T-helper 1 cell (primary cell): ENCODE measurements around the gene HS6ST1.
"Not testable (repeated sequence)": the region's sequence is repeated elsewhere in the genome, so short reads cannot be mapped to it uniquely, and the experiment has no call there.

Experiments used
- DNase-seq, 5 donors: peaks; one replicate each; pipeline ENCODE4 v3.0.0-alpha.2; 2012 to 2020

HS6ST1 gene

DNA sequence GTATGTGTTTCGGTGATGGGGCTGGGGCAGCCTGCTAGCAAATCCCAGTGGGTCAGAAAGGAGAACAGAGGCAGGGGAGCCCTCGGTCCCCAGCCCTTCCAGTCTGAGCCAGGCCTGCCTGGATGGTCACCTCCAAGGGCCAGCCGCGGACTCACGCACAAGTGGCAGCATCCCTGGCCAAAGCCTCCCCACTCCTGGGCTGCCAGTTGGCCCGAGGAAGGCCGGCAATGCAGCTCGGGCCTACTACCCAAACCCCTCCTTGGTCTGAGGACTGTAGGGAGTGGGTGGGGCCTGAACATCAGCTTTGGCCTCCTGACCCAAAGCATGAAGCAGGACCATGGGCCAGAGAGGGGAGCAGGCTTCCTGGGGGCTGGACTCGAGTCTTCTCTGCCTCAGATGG, 51.5 kb downstream of the HS6ST1 start:
- not testable (repeated sequence) for DNase-seq

DNA sequence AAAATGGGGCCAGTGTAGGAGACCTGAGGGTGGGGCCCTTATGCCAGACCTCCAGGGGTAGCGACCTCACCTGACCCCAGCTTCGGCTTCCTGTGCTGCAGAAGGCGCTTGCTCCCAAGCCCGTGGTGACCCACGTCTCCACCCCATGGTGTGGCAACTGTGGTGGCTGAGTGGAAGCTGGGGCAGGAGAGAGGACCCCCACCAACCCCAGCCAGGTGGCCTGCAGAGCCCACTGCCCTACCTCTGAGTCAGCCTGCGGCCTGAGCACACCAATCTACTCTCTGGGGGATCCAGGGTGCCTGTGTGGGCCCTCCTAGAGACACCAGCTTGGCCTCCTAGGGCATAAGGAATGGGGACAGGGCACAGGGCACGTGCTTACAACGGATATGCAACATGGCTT, 52.2 kb downstream of the HS6ST1 start:
- not testable (repeated sequence) for DNase-seq

DNA sequence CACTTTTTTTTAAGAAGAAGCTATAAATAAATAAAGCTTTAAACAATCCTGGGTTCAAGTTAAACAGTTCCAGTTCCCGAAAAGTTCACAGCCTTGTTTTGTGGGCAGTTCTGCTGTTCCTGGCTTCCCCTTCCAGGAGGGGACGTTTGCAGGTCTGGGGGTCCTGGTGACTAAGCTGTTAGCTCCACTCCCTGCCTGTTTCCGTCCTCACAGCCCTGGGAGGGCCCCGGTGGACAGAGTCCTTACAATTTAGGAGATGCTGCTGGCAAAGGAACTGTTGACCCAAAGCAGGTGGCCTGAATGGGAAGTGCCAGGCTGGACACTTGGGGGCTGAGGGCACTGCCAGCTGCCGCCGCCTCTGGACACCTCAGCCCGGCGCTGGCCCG, 53.1 kb downstream of the HS6ST1 start:
- not testable (repeated sequence) for DNase-seq

- DNase-seq = no peak
These were observed 53.6 kb downstream of the HS6ST1 start for GRCh38 chr2:128264881-128265607.

DNA sequence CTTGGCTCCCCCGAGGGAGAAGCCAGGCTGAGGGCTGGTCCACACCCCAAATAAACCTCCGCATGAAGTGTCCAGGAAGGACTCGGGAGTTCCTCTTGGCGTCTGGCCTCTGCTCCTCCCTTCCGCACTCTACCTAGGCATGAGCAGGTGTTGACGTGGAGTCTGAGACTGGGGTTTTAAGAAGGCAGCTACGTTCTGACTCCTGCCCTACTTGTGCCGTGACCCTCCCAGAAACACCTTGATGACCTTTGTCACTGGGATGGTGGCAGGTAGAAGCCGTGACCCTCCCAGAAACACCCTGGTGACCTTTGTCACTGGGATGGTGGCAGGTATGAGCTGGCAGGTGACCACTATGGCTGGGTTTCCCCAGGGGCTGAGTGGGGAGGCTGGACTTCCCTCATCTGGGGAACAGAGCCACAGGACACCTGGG, 54.8 kb downstream of the HS6ST1 start:
- no peak for DNase-seq

DNA sequence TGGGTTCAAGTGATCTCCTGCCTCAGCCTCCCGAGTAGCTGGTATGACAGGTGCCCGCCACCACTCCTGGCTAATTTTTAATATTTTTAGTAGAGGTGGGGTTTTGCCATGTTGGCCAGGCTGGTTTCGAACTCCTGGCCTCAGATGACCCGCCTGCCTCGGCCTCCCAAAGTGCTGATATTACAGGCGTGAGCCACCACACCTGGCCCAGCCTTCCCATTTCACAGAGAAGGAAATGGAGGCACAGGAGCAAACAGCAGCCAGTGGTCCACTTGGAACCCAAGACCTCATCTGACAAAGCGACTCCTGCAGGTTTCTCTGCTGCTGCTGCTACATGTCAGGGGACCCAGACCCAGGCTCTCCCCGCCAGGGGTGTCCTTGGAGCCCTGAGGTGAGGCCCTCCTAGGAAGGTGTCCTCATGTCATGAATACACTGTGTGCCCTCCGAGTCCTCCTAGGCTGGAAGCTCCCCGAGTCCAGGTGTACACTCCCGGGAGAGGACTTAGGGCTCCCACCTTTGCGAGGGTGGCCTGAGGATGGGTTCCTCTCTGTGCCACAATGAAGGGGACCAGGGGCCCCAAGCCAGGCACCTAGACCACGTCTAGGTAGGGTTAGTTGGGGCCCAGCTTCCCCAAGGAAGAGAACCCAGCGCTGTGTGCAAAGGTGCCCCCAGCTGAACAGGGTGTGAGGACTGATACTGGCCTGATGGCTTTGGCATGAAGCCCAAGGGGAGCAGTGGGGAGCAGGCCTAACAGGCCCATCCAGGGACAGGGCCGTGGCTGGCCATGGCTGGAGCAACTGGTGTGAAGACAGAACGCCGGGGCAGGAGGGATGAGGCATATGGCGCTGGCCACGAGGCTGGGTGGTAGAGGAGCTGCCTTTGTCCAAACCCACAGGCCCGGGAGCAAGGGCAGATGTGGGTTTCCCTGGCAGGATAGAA, 56.1 kb downstream of the HS6ST1 start:
- no peak for DNase-seq

DNA sequence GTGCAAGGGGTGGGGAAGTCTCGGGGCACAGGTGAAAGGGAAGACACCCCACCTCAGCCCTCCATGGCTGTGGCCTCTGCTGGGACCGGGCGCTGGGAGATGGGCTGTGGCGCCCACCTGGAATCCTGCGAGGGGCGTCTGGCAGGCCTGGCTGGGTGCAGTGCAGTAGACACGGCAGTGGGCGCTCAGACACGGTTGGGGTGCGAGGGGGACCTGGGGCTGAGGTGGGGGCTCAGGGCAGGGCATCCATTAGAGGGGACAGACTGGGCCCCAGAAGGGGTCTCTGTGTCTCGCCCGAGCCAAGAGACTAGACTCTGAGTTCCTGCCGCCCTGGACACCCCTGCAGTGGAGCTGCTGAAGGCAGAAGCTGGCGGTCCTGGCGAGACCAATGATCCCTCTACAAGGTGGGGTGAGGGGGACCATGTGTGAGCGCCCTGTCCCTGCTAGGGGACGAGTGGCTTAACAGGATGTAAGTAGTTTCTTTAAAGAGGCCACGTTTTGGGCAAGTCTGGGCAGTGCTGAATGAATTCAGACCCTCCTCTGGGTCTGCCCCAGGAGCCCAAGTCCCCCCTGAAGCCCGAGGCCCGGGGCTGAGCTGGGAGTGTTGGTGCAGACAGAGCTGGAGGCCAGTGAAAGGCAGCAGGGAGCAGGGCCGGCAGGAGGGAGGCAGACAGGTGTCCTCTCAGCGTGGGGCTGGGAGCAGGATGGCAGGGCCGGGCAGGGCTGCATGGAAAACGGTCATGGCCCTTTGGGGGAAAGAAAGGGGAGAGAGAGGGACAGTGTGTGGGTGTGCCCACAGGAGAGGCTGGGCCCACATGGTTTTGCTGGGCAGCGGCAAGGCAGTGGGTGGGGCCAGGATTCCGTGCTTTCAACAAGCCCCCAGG, 57.2 kb downstream of the HS6ST1 start:
- DNase-seq = no peak

- no peak for DNase-seq
These were observed 58.2 kb downstream of the HS6ST1 start for GRCh38 chr2:128260239-128261138.

DNA sequence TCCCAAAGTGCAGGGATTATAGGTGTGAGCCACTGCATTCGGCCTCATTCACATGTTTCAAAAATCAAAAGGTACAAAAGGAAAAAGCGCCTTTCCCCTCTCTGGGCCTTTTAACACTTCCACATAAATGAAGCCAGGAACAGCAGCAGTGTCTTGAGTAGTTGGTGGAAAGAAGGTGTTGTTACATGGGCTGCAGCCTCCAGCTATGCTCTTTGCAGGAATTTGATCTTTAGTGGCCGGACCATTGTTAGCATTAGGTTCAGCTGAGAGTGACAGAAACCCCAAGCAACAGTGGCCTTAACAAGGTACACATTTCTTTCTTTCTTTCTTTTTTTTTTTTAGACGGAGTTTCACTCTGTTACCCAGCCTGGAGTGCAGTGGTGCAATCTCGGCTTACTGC, 59.1 kb downstream of the HS6ST1 start:
- no peak for DNase-seq

GRCh38 chr2:128258218-128258617, 60.5 kb downstream of the HS6ST1 start:
- DNase-seq = no peak

- no peak for DNase-seq
These were observed 66.2 kb downstream of the HS6ST1 start for GRCh38 chr2:128252501-128252900.

DNA sequence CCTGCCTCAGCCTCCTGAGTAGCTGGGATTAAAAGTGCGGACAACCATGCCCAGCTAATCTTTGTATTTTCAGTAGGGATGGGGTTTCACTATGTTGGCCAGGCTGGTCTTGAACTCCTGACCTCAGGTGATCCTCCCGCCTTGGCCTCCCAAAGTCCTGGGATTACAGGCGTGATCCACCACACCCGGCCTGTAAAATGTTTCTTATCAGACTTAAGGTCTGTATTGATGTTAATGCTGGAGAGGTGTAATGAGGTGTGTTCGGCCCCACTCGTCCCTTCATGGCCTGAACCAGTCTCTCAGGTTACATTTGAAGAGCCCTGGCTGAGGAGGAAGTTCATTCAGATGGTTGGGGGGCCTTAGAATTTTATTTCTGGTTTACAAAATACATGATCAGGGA, 66.6 kb downstream of the HS6ST1 start:
- not testable (repeated sequence) for DNase-seq

GRCh38 chr2:128250229-128251025, 68.2 kb downstream of the HS6ST1 start:
- DNase-seq = no peak

- DNase-seq = no peak
These were observed 69.1 kb downstream of the HS6ST1 start for GRCh38 chr2:128249555-128249954.

DNA sequence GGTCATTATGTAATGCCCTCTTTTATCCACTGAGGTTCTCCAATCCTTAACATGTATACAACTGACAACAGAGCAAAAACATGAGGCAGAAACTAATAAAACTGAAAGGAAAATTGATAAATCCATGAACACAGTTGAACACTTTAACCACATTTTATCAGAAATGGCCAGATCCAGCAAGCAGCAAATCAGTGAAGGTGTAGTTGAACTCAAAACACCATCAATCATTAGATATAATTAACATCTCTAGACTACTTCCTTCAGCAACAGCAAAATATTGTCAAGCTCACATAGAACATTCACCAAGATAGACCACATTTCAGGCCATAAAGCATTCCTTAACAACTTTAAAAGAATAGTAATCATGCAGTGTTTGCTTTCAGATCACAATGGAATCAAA, 72.9 kb downstream of the HS6ST1 start:
- no peak for DNase-seq

DNA sequence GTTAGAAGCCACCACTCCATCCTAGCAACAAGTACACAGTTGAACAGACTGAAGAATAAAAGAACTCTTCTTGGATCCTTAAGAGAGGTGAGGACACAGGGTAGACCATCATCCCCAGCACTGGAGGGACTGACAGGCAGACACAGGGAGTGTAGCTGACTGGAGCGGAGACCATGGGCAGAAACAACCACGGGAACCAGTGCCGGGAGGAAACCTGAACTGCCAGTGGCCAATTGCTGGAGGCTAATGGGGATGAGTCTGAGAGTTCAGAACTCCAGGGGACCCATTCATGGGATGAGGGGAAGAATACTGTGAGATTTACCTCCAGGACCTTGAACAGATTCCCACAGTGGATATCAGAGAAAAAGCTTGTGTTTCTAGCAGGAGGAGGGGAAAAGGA, 76.8 kb downstream of the HS6ST1 start:
- DNase-seq = no peak

DNA sequence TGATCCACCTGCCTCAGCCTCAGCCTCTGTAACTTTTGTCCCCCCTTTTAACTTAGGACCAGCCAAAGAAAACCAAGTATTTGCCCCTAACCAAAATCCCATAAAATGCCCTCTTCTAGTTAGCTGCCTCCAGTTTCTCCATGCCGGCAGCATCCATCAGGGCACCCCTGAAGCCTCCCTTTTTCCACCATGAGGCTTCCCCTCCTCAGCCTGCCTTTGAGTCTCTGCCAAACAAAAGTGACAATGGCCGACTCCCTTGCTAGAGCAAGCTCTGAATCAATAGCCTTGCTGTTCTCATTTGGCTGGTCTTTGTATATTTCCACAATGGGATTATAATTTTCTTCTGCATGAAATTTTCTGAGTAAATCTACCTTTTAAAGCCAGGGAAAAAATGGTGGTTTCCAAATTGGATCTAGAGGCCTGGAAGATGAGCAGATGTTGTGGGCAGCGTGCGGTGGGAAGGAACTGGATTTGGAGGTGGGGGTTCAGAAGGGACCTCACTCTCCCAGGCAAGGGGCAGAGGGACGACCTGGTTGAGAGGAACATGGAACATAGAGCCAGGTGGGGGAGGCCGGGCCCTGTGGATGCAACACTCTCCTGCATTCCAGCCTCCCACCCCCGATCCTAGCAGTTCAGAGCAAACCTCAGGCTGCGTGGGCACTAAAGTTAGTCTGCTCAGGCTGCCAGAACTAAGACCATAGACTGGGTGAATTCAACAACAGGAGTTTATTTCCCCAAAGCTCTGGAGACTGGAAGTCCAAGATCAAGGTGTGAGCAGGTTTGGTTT, 80.6 kb downstream of the HS6ST1 start:
- DNase-seq = no peak

GRCh38 chr2:128237081-128237534, 81.6 kb downstream of the HS6ST1 start:
- DNase-seq = no peak

GRCh38 chr2:128236491-128237035, 82.1 kb downstream of the HS6ST1 start:
- no peak for DNase-seq

GRCh38 chr2:128235581-128235980, 83.1 kb downstream of the HS6ST1 start:
- DNase-seq = no peak
